Muscle layer of colon (tissue), 2 donors: ENCODE results near the gene AOPEP.
"Not testable (repeated sequence)": the region's sequence is repeated elsewhere in the genome, so short reads cannot be mapped to it uniquely, and the experiment has no call there.

ENCODE experiments used
- H3K27ac ChIP-seq: one replicate; pipeline ENCODE4 v1.7.0; 2013; ENCODE audit warnings: low read depth, mild to moderate bottlenecking, low read length, moderate library complexity
- H3K27me3 ChIP-seq, 2 donors: one replicate each; pipeline ENCODE4 v1.7.0; 2013; ENCODE audit warnings: low read length in 2 of 2, mild to moderate bottlenecking in 2 of 2; ENCODE audit not compliant: insufficient read depth in 2 of 2, control insufficient read depth in 1 of 2
- H3K36me3 ChIP-seq: one replicate; pipeline ENCODE4 v1.7.0; 2013; ENCODE audit warnings: mild to moderate bottlenecking, low read length; ENCODE audit not compliant: insufficient read depth
- H3K4me1 ChIP-seq: one replicate; pipeline ENCODE4 v1.7.0; 2013; ENCODE audit warnings: mild to moderate bottlenecking, low read length; ENCODE audit not compliant: insufficient read depth
- H3K4me3 ChIP-seq, 2 donors: one replicate each; pipeline ENCODE4 v1.7.0; 2013; ENCODE audit warnings: low read length in 2 of 2, low read depth in 1 of 2, mild to moderate bottlenecking in 1 of 2, moderate library complexity in 1 of 2
- H3K9ac ChIP-seq: one replicate; pipeline ENCODE4 v1.7.0; 2013; ENCODE audit warnings: low read length
- H3K9me3 ChIP-seq: one replicate; pipeline ENCODE4 v1.7.0; 2013; ENCODE audit warnings: mild to moderate bottlenecking, low read length
- donor health status: abdominal sarcoma.
- donor health status: Adenocarcinoma of cecum.

Gene AOPEP

GRCh38 chr9:94840738-94841137 is 114.2 kb downstream of the AOPEP start:
- Histone ChIP-seq H3K4me3 (no peak overlapping the region), H3K4me1 (no peaks in the 10 kb centered on the region), H3K27ac (no peak overlapping the region)

GRCh38 chr9:94843134-94843533 is 116.6 kb downstream of the AOPEP start:
- no peak overlapping the region for H3K4me3 ChIP-seq
- H3K9me3 ChIP-seq: peaks cover 3% of the 10 kb centered on the region
- H3K27me3 ChIP-seq: no peaks in the 10 kb centered on the region
- H3K27ac ChIP-seq: no peak overlapping the region
- no peaks in the 10 kb centered on the region for H3K4me1 ChIP-seq
- no peaks in the 10 kb centered on the region for H3K36me3 ChIP-seq
- no peak overlapping the region for H3K9ac ChIP-seq

More at GRCh38 chr9:94840738-94841137, 114.2 kb downstream of the AOPEP start:
- Histone ChIP-seq H3K9me3 (peaks cover 3% of the 10 kb centered on the region), H3K27me3 (no peaks in the 10 kb centered on the region), H3K9ac (no peak overlapping the region), H3K36me3 (no peaks in the 10 kb centered on the region)

GRCh38 chr9:94846739-94847138 is 120.2 kb downstream of the AOPEP start:
- no peaks in the 10 kb centered on the region for H3K4me1 ChIP-seq
- H3K36me3 ChIP-seq: no peaks in the 10 kb centered on the region
- no peak overlapping the region for H3K9ac ChIP-seq
- no peak overlapping the region for H3K27ac ChIP-seq
- no peak overlapping the region for H3K4me3 ChIP-seq
- no peaks in the 10 kb centered on the region for H3K27me3 ChIP-seq
- H3K9me3 ChIP-seq: no peaks in the 10 kb centered on the region

- H3K4me1 ChIP-seq: no peaks in the 10 kb centered on the region
- H3K9ac ChIP-seq: no peak overlapping the region
- no peak overlapping the region for H3K27ac ChIP-seq
- H3K27me3 ChIP-seq: no peaks in the 10 kb centered on the region
- no peak overlapping the region for H3K4me3 ChIP-seq
- no peaks in the 10 kb centered on the region for H3K36me3 ChIP-seq
- H3K9me3 ChIP-seq: no peaks in the 10 kb centered on the region
These were observed 121.0 kb downstream of the AOPEP start for GRCh38 chr9:94847486-94847885.

GRCh38 chr9:94848791-94849190 is 122.3 kb downstream of the AOPEP start:
- H3K4me1 ChIP-seq, H3K4me3 ChIP-seq, H3K27ac ChIP-seq, H3K36me3 ChIP-seq, H3K27me3 ChIP-seq, H3K9me3 ChIP-seq, H3K9ac ChIP-seq: not testable (repeated sequence)

- Histone ChIP-seq H3K36me3 (no peaks in the 10 kb centered on the region), H3K27me3 (no peaks in the 10 kb centered on the region), H3K4me1 (no peaks in the 10 kb centered on the region), H3K27ac (no peak overlapping the region), H3K4me3 (no peak overlapping the region), H3K9me3 (no peaks in the 10 kb centered on the region), H3K9ac (no peak overlapping the region)
These were observed 124.3 kb downstream of the AOPEP start for GRCh38 chr9:94850540-94851434.

- Histone ChIP-seq H3K27ac (no peak overlapping the region), H3K9ac (no peak overlapping the region), H3K4me3 (no peak overlapping the region), H3K4me1 (no peaks in the 10 kb centered on the region), H3K27me3 (no peaks in the 10 kb centered on the region), H3K9me3 (no peaks in the 10 kb centered on the region), H3K36me3 (no peaks in the 10 kb centered on the region)
These were observed 125.0 kb downstream of the AOPEP start for GRCh38 chr9:94851467-94851866.

- Histone ChIP-seq H3K9me3 (no peaks in the 10 kb centered on the region), H3K9ac (no peak overlapping the region), H3K36me3 (no peaks in the 10 kb centered on the region), H3K4me1 (no peaks in the 10 kb centered on the region), H3K27me3 (no peaks in the 10 kb centered on the region), H3K27ac (no peak overlapping the region), H3K4me3 (no peak overlapping the region)
These were observed 125.4 kb downstream of the AOPEP start for GRCh38 chr9:94851892-94852291.

GRCh38 chr9:94852373-94852772 is 125.9 kb downstream of the AOPEP start:
- Histone ChIP-seq H3K27me3 (no peaks in the 10 kb centered on the region), H3K9ac (no peak overlapping the region), H3K27ac (no peak overlapping the region), H3K36me3 (no peaks in the 10 kb centered on the region), H3K4me1 (no peaks in the 10 kb centered on the region), H3K9me3 (no peaks in the 10 kb centered on the region), H3K4me3 (no peak overlapping the region)

- H3K27me3 ChIP-seq: no peaks in the 10 kb centered on the region
- H3K36me3 ChIP-seq: no peaks in the 10 kb centered on the region
- H3K9ac ChIP-seq: no peak overlapping the region
- no peaks in the 10 kb centered on the region for H3K9me3 ChIP-seq
- H3K4me3 ChIP-seq: no peak overlapping the region
- no peak overlapping the region for H3K27ac ChIP-seq
- H3K4me1 ChIP-seq: no peaks in the 10 kb centered on the region
These were observed 127.4 kb downstream of the AOPEP start for GRCh38 chr9:94853887-94854286.

GRCh38 chr9:94855903-94856302 is 129.4 kb downstream of the AOPEP start:
- H3K36me3 ChIP-seq: no peaks in the 10 kb centered on the region
- no peaks in the 10 kb centered on the region for H3K9me3 ChIP-seq
- no peak overlapping the region for H3K9ac ChIP-seq
- H3K27ac ChIP-seq: no peak overlapping the region
- H3K27me3 ChIP-seq: no peaks in the 10 kb centered on the region
- H3K4me1 ChIP-seq: no peaks in the 10 kb centered on the region
- no peak overlapping the region for H3K4me3 ChIP-seq

GRCh38 chr9:94857791-94858190 is 131.3 kb downstream of the AOPEP start:
- Histone ChIP-seq H3K27ac (no peak overlapping the region), H3K9me3 (no peaks in the 10 kb centered on the region), H3K4me3 (no peak overlapping the region), H3K27me3 (no peaks in the 10 kb centered on the region), H3K4me1 (no peaks in the 10 kb centered on the region), H3K36me3 (no peaks in the 10 kb centered on the region), H3K9ac (no peak overlapping the region)
